Eye (tissue), 1 donor: ENCODE measurements around the gene PLXNB3.
A peak's percentile ranks its signal among the peaks of the same experiment; 100 is the strongest.

Experiments used
- DNase-seq: peaks from one replicate; pipeline ENCODE4 v3.0.0-alpha.2; 2015

The PLXNB3 gene

DNA sequence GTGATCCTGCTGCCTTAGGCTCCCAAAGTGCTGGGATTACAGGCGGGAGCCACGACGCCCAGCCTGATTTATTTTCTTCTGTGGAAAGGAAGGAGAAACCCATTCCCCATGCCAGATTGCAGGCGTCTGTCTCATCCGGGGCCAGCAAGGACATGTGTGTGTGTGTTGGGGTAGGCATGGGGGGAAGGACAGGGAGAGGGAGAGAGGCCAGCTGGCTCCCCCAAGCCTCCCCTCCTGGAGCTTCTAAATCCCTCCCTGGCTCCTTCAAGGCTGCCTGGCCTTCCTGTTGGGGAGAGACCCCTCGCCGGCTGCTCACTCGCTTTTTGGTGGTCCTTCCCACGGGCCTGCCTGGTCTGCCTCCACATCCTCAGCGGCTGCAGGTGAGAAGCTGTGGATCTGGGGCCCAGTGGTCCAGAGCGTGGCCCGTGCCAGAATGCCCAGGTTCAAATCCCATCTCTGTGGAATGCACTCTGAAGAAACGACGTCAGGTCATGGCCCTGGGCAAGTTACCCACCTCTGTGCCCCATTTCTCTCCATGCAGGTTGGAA lies 1.3 kb upstream of the PLXNB3 start:
- no peak for DNase-seq

DNA sequence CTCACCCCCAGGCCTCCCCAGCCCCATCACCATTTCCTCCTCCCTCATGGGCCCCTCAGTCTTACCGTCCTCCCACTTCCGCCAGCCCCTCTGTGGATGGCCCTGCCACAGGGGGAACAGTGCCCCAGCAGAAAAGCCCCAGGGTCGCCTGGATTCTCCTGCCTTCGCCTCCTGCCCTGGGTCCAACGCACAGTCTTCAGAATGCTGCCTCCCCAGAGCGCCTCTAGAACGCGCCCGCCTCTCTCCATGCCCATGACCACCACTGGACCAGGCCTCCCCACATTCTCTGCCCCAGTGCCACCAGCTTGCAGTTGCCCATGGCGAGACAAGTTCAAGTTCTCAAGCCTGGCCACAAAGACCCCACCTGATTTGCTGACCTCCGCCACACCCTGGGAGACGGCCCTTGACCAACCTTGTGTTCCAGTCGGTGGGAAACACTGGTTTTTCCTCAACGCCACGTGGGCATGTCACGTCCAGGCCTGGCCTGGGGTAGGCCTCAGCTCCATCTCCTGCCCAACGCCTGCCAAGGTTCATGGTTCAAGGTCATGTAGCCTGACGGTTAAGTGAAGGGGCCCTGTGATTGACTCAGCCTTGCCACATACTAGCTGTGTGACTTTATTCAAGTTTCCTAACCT lies 634 bp upstream of the PLXNB3 start:
- no peak for DNase-seq

DNA sequence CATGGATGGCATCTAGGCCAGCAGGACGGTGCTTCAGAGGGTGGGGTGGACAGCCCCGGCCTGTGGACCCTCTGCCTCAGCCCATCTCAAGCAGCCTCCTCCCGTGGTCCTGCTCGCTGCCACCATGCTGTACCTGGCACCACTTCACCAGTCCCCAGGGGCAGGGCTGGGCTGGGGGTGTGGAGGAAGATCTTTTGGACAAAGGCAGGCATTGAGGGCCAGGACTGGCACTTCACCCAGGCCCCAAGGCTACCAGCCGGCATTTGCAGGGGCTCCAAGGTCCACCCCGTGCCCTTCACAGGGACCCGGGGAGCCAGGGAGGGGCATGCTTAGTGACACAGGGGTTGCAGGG lies 713 bp downstream of the PLXNB3 start:
- no peak for DNase-seq

DNA sequence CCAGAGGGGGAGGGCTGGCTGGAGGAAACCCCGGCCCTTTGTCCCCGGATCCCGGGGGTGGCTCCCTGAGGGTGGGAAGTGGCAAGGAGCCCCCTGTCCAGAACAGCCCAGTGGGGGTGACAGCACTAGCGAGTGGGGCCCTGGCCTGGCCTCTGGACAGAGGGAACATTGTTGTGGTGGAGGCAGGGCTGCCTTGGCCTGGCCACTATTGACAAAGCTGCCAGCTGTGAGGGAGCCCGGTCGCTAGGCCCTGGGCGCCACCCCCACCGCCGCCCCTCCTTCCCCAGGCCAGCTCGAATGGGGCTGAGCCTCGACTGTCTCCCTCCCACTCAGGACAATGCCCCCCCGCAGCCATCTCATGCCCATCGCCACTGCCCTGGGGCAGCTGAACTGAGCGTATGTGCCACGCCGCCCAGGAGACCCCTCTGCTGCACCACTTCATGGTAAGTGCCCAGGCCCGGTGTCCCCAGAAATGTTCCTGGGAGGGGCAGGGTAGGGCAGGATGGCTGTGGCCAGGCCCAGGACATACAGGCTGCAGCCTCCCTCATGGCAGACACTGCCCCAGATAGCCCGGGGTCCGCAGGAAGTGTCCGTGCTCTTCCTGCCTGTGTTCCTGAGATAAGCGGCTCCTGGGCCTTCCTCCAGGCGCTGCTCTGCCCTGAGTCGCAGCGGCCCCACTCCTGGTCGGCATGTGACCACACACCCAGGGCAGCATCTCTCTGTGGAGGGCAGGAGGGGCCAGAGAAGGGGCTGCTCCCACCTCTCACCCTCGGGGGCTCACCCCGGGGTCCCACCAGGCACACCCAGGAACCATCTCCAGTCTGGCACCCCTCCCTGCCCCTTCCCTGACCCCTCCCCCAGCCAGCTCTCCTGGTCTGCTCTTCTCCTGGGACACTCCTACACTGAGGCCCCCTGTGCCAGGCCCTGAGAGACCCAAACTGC lies 1.4 kb downstream of the PLXNB3 start:
- DNase-seq = peak; percentile 13

DNA sequence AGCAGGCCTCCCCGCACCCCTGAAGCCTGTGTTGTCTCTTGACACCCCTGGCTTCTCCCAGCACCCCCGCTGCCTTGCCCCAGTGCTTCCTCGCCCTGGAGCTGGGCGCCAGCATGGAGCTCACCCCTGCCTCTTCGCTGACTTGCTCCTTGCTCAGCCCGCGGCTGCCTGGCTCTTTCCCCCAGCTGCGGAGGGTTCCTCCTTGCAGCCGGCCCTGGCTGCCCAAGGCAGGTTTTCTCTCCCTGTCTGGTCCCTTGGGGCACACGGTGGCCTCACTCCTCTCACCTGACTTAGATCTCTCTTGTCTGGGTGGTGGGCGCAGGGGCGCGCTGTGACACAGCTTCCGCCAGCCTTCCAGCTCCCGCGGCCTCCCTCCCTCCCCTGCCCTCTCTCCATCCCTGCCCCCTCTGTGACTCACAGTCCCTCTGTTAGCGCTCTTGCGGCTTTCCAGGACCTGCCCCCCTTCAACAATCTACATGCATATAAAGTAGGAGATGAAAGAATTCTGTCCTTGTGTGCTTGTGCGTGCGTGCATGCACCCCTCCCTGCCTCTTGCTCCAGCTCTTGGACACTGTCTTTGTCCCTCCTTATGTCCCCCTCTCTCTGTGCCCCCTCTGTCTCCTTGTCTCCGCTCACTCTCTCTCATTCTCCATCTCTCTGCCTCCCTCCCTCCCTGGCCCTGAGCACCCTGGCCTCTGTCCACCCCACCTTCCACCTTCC lies 2.2 kb downstream of the PLXNB3 start:
- peak; percentile 70 for DNase-seq

DNA sequence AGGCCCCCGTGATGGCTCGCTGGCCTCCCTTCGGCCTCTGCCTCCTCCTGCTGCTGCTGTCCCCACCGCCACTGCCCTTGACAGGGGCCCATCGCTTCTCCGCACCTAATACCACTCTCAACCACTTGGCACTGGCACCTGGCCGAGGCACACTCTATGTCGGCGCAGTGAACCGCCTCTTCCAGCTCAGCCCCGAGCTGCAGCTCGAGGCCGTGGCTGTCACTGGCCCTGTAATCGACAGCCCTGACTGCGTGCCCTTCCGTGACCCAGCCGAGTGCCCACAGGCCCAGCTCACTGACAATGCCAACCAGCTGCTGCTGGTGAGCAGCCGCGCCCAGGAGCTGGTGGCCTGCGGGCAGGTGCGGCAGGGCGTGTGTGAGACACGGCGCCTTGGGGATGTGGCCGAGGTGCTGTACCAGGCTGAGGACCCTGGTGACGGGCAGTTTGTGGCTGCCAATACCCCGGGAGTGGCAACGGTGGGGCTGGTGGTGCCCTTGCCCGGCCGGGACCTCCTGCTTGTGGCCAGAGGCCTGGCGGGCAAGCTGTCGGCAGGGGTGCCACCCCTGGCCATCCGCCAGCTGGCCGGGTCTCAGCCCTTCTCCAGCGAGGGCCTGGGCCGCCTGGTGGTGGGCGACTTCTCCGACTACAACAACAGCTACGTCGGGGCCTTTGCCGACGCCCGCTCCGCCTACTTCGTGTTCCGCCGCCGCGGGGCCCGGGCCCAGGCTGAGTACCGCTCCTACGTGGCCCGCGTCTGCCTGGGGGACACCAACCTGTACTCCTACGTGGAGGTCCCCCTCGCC lies 3.0 kb downstream of the PLXNB3 start:
- no peak for DNase-seq

DNA sequence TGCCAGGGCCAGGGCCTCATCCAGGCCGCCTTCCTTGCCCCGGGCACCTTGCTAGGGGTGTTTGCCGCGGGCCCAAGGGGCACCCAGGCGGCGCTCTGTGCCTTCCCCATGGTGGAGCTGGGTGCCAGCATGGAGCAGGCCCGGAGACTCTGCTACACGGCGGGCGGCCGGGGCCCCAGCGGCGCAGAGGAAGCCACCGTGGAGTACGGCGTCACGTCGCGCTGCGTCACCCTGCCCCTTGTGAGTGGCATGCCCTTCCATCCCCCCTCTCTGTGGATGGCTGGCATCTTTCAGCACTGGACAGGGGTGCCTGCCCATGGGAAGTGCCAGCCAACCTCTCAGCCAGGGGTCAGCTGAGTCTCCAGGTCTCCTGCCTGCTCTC lies 3.6 kb downstream of the PLXNB3 start:
- no peak for DNase-seq

DNA sequence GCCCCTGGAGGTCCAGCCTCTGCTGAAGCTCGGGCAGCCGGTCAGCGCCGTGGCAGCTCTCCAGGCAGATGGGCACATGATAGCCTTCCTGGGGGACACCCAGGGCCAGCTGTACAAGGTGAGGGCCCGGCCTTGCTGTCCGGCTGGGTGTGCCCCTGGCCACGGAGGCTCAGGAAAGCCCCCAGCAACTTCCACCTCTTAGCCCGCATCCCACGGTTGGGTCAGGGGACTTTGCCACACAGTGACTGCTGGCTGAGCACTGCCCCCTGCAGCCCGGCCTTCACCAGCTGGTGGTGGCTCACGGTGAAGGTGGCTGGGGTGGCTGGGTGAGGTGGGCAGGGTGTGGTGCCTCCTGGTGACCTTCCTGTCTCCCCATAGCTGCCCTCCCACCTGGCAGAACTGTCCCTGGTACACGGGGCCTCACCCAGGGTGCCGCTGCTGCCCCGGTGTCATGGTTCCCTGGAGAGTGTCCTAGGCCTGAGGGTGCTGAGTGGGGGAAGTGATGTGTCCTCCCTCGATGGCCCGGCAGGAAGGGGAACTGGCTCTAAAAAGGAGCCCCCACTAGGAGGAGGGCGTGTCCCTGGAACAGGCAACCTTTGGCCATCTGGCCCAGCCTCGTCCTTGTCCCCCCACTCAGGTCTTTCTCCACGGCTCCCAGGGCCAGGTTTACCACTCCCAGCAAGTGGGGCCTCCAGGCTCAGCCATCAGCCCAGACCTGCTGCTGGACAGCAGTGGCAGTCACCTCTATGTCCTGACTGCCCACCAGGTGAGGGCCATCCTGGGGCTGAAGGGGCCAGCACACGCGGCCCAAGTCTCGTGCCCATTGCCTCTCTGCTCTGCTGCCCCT lies 4.5 kb downstream of the PLXNB3 start:
- DNase-seq = no peak

DNA sequence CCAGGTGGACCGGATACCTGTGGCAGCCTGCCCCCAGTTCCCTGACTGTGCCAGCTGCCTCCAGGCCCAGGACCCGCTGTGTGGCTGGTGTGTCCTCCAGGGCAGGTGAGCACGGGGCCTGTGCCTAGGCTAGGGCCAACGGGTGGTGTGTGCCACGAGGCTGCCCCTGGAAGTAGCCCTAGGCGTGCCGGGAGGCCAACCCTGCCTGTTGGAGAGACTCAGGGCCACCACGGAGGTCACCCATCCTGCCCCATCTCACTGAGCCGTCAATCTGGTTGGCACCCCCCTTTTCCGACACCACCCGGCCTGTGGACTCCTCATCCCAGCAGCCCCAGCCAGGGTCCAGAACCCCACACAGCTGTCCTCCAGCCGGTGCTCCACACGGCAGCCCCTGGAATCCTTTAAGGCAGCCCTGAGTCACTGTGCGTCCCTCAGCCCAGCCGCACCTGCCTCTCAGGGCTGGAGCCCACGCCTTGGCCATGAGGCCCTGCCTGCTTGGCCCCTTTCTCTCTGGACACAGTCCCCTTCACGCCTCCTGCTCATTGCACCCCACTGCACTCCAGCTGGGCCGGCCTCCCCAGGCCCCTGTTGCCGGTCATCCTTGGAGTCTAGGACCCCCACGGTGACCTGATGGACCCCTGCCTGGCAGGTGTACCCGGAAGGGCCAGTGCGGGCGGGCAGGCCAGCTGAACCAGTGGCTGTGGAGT lies 5.3 kb downstream of the PLXNB3 start:
- no peak for DNase-seq

DNA sequence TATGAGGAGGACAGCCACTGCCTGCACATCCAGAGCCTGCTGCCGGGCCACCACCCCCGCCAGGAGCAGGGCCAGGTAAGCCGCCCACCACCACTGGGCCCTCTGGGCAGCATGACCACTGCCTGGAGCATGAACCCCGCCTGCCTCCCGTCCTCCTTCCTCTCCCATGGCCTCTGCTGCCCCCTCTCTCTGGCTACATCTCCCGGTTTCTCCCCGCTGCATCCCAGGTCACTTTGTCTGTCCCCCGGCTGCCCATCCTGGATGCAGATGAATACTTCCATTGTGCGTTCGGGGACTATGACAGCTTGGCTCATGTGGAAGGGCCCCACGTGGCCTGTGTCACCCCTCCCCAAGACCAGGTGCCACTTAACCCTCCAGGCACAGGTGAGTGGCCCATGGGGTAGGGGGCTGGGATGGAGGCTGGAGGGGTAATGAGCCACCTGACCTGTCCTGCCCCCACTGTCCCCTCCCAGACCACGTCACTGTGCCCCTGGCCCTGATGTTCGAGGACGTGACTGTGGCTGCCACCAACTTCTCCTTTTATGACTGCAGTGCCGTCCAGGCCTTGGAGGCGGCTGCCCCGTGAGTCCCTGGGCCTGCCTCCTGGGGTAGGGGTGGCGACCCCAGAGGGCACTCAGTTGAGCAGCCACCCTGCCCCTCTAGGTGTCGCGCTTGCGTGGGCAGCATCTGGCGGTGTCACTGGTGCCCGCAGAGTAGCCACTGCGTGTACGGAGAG lies 6.0 kb downstream of the PLXNB3 start:
- no peak for DNase-seq

DNA sequence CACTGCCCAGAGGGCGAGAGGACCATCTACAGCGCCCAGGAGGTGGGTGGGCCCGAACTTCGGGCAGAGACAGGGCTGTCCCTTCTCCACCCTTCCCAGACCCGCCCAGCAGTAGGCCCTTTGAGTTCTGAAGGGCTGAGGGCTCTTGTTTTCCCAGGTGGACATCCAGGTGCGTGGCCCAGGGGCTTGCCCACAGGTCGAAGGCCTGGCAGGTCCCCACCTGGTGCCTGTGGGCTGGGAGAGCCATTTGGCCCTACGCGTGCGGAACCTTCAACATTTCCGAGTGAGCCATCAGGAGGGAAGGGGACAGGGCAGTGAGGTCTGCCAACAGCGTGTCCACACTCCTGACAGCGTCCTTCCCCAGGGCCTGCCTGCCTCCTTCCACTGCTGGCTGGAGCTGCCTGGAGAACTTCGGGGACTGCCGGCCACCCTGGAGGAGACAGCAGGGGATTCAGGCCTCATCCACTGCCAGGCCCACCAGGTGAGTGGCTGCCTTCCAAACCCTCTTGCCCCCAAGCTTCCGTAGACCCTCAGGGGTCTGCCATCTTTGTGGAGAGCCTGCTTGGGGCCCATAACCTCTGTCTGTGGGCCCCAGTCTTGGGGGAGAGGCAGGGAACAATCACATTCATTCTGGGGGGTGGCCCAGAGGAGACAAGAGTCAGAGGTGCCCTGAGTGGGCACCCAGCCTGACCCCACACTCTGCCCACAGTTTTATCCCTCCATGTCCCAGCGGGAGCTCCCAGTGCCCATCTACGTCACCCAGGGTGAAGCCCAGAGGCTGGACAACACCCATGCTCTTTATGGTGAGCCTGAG lies 6.8 kb downstream of the PLXNB3 start:
- DNase-seq = no peak

DNA sequence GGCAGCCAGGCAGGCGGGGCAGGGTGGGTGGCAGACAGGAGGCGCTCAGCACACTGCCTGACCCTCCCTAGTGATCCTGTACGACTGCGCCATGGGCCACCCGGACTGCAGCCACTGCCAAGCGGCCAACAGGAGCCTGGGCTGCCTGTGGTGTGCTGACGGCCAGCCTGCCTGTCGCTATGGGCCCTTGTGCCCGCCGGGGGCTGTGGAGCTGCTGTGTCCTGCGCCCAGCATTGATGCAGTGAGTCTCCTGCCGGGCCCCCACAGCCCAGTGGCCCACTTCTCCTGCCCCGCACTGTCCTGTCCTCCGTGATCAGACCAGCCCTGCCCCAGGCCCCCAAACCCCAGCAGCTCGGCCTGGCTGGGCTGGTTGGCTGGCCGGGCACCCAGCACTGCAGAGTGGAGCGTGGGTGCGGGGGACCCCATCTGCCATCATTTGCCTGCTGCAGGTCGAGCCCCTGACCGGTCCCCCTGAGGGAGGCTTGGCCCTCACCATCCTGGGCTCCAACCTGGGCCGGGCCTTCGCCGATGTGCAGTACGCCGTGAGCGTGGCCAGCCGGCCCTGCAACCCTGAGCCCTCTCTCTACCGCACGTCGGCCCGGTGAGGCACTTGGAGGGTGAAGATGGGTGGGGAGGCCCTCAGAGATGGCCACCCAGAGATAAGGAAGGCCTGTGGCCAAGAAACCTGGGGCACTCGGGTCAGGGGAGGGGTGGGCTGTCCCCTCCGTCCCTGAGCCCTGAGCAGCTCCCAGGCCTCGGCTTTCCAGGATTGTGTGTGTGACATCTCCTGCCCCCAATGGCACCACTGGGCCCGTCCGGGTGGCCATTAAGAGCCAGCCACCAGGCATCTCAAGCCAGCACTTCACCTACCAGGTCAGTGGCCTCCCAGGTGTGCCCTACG lies 7.6 kb downstream of the PLXNB3 start:
- DNase-seq = no peak

DNA sequence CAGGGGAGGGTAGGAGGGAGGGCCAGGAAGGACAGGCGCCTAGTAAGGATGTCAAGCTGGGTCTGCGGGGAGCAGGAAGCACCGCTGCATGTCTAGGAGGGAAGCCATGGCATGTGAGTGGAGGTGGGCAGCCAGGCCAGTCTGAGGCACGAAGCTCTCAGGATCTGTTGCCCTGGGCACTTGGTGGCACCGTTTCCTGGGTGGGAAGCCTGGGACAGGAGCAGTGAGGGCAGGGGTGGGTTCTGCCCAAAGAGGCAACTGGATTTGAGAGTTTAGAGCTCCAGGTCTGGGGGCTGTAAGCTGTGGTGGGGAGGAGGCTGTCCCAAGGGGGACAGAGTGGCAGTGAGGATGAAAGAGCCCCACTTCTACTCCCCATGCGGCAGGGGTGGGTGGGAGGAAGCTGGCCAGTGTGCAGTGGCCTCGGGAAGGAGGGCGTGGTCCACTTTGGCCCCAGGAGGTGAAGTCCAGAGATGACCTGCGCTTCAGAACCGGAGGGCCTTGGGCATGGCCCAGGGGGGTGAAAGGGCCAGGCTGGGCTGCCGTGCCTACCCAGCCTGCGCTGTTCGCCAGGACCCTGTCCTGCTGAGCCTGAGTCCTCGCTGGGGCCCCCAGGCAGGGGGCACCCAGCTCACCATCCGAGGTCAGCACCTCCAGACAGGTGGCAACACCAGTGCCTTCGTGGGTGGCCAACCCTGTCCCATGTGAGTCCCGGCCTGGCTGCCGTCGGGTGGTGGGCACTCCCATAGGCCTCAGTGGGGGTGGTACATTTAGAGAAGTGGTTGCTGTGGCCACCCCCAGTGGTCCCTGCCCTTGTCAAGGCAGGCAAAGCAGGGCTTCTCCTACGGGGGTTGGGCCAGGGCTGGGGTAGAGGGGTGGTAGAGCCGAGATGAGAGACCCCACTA lies 8.5 kb downstream of the PLXNB3 start:
- no peak for DNase-seq

DNA sequence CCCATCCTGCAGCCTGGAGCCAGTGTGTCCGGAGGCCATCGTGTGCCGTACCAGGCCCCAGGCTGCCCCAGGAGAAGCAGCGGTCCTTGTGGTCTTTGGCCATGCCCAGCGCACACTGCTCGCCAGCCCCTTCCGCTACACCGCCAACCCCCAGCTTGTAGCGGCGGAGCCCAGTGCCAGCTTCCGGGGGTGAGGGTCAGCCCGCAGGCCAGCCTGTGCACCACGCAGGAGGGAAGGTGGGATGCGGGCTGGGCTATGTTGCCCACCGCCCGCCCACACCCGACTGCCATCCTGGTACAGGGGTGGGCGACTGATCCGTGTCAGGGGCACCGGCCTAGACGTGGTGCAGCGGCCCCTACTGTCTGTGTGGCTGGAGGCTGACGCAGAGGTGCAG lies 9.2 kb downstream of the PLXNB3 start:
- DNase-seq = no peak

DNA sequence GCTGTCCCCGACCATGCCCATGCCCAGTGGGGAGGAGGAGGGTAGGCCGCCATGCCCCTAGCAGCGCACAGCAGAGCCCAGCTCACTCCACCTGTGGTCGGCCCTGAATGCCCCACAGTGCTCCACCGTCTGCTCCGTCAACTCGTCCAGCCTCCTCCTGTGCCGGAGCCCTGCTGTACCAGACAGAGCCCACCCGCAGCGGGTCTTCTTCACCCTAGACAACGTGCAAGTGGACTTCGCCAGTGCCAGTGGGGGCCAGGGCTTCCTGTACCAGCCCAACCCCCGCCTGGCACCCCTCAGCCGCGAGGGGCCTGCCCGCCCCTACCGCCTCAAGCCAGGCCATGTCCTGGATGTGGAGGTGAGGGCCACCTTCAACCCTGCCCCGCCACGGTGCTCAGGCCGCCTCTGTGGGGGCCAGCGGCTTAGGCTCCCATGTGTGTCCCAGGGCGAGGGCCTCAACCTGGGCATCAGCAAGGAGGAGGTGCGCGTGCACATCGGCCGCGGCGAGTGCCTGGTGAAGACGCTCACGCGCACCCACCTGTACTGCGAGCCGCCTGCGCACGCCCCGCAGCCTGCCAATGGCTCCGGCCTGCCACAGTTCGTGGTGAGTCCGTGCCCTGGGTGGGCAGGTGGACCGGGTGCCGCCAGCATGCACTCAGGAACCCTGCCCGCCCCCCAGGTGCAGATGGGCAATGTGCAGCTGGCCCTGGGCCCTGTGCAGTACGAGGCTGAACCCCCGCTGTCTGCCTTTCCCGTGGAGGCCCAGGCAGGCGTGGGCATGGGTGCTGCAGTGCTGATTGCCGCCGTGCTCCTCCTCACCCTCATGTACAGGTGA lies 9.9 kb downstream of the PLXNB3 start:
- DNase-seq = no peak

DNA sequence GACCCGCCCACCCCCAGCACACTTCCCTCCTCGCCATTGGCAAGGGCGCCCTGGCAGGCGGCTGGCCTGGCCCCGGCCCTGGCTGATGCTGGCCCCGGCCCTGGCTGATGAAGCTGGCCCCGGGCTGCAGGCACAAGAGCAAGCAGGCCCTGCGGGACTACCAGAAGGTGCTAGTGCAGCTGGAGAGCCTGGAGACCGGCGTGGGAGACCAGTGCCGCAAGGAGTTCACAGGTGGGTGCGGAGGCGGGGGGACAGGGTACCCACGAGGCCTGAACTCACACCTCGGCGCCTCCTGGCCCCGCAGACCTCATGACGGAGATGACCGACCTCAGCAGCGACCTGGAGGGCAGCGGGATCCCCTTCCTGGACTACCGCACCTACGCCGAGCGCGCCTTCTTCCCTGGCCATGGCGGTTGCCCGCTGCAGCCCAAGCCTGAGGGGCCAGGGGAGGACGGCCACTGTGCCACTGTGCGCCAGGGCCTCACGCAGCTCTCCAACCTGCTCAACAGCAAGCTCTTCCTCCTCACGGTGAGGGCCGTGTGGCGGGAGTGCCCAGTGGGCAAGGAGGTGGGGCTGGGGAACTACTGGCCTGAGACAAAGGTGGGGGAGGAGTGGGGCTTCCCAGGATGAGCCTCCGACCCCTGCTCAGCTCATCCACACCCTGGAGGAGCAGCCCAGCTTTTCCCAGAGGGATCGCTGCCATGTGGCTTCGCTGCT lies 10.7 kb downstream of the PLXNB3 start:
- DNase-seq = no peak
